ENCODE results near the gene EXOSC9.

The EXOSC9 gene

DNA sequence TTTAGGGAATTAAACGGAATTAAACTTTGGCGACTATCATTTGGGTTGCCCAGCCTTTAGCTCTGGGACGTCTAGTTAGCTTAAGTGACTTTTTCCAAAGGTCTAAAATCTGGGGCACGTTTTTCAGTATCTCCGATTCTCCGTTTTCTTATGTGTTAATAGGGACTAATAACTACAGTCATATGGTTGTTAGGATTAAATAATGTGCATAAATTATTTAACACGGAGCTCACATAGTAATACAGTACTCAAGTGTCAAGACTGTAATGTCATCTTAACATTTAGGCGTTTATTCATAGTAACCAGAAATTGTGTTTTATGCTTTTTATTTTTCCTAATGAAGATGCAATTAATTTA lies 23.0 kb downstream of the EXOSC9 start:
- no peak for DNase-seq (ENCODE audit: low read depth)

DNA sequence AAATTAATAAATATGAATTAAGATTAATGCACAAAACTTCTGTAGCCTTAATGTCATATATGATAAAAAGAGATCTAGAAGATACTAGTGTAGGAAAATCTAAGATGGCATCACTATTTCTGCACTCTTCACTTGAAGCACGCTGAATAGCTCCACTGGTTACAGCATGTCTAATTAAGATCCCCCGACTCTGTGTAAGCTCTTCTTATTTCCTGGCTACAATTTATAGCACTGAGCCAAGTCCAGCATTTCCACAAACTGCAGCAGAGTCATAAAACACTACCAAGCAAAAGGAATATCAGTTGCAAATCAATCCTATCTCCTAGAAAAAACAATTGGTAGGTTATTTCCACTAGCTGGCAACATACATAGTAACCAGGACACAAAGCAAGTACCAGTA lies 23.8 kb downstream of the EXOSC9 start:
- DNase-seq (ENCODE audit: low read depth) = no peak

DNA sequence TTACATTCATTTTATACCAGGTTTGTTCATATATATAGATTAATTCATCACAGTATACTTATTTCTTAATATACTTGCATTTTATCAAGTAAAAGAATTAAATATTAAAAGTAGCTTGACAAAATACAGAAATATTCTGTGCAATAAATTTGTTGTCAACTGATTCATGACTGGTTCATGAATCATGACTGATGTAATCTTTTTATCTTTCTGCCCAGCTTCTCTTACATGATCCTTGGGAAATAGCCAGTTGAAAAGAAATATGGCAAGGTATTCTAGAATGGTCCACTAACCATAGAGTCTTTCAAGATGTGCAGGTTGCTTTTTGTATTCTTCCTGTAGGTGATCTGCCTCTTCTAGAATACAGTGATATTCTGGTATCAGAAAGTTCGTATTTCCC lies 26.7 kb downstream of the EXOSC9 start:
- no peak for DNase-seq (ENCODE audit: low read depth)

DNA sequence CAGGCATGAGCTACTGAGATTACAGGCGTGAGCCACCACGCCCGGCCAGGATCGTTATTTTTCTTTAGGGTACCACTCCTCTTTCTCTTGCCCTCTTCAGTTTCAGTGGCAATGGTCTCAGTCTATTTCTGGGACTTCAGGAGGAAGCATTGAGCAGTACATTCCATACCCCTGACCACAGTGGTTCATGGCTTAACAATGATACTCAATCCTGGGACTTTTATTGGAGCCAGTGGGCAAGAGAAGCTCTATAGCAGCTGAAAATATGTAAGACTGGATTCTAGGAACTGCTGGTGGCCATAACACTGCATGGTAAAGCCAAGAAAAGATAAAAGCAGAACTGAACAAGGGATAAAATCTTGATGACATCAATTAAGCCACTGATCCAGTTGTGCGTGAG lies 28.4 kb downstream of the EXOSC9 start:
- no peak for DNase-seq (ENCODE audit: low read depth)

DNA sequence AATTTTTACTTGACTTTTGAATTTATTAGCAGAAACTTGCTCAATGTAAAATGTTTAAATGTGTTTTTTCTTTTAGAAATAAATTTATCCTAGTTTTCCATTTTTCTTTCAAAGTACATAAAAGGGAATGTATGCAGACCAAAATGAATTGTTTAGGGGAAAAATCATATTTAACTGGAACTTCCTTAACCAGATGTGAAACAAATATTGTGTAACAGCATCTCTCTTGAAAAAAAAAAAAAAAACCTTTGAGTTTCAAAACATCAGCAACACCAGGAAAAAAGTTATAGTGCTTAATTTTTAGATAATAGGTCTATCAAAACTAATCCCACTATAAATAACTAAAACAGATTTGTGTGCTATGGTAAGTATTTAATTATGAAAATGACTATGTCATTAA lies 37.0 kb downstream of the EXOSC9 start:
- no peak for DNase-seq (ENCODE audit: low read depth)

DNA sequence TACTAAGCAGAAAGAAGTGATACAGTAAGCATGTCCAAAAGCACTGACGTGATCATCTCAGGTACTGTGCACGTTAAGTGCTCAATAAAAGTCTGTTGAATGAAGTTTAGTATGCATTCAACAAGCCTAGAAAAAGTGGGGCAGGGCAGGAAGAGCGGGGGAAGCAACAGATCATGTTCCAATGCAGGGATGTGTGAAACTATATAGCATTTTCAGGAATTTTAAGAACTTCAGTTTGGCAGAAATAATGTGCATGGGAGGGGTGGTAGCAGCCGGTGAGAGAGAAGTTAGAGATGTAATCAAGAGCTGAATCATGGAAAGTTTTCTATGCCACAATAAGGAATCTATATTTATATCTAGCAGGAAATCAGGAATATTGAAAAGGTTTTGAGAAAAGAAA lies 41.7 kb downstream of the EXOSC9 start:
- no peak for DNase-seq (ENCODE audit: low read depth)

DNA sequence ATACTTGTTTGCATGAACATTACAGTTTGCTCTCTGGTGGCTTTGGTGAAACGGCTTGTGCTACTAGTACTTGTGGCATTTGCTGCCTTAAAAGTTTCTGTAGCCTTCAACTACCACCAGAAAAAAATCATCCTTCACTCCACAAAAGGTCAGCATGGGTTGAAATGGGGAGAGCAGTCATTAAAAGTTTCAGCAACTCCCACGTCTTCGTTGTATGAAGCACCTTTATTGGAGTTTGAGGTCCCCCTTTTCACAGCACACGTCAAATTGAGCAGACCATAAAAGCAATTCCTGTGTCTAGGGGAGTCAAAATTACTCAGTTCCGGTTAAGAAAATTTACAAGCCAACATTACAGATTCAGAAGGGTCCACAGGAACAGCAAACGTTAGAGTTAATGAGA lies 45.5 kb downstream of the EXOSC9 start:
- DNase-seq (ENCODE audit: low read depth) = no peak

DNA sequence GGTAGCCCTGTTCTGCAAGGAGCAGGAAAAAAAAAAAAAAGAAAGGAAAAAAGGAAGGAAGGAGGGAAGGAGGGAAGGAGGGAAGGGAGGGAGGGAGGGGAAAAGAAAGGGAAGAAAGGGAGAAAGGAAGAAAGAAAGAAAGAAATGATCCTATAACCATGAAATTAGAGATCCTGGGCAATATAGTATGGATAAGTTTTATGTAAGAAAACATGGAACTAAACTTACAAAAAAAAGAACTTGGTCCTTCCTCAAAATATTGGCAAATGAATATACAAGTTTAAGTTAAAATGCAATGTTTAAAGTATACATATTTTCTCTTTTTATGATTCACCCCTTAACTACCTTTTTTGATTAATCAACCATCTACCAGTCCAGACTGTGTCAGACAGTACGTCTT lies 50.2 kb downstream of the EXOSC9 start:
- no peak for DNase-seq (ENCODE audit: low read depth)

DNA sequence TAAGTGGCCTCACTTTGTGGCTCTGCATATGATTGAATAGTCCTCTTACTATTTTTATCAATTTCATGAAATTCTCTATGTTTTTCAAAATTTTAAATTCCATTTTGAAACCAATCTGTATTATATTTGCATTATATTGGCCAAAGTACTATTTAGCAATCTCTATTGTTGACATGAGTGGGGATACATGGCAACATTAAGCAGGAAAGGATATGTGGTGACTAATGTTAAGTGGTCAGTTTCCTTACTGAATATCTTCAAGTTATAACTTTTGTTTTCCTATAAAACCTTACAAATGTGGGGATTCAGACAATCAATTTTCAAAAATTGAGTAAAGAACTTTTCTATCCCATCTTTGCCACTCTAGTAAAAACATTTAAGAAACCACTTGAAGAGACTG lies 59.0 kb downstream of the EXOSC9 start:
- DNase-seq (ENCODE audit: low read depth) = no peak

DNA sequence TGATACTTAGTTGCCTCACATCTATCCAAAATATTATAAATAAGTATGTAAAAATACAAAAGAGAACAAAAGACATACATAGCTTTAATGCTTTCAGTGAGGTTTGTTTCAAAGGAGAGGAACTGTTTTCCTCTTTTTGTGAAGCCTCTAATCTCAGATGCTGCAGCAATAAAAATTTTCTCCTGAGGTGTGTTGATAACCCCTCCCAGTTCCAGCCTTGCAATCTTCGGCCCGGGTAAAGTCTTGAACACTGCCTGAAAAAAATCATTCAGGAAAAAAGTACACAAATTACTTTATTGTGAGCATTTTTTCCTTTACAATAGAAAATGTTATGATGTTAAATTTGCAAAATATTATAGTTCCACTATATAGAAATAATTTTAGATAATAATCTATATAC lies 60.3 kb downstream of the EXOSC9 start:
- no peak for DNase-seq (ENCODE audit: low read depth)

DNA sequence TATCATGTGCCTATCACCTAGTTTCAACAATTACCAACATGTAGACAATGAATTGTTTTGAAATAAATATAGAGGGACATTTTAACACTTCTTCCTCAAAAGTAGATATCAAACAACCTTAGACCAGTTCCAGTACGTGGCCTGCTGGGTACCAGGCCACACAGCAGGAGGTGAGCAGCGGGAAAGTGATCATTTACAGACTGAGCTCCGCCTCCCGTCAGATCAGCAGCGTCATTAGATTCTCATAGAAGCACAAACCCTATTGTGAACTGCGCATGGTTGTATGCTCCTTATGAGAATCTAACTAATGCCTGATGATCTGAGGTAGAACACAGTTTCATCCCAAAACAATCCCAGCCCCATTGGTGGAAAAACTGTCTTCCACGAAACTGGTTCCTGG lies 62.7 kb downstream of the EXOSC9 start:
- DNase-seq (ENCODE audit: low read depth) = no peak
